Hepatocyte (in vitro differentiated cells): ENCODE measurements around the gene RUNDC3A. TPM values are rescaled to one million over a fixed set of nuclear protein-coding genes. Genes with fewer than 3 reads are reported as not detected.
A peak's percentile ranks its signal among the peaks of the same experiment; 100 is the strongest.

Experiments
- DNase-seq: peaks from one replicate; pipeline ENCODE4 v3.0.0-alpha.2; 2016; ENCODE audit warnings: low spot score
- H2AFZ ChIP-seq: fragments of 200-600 bp; sonication (generic); 2 replicates; pipeline ENCODE4 v1.6.0; 2016; ENCODE audit warnings: antibody characterized with exemption, mild to moderate bottlenecking
- H3K27ac ChIP-seq: fragments of 200-600 bp; sonication (generic); 2 replicates; pipeline ENCODE4 v1.5.1; 2016; ENCODE audit warnings: mild to moderate bottlenecking
- H3K27me3 ChIP-seq: fragments of 200-600 bp; sonication (generic); 2 replicates; pipeline ENCODE4 v1.6.1; 2016
- H3K36me3 ChIP-seq: fragments of 200-600 bp; sonication (generic); replicated peaks from 2 replicates; pipeline ENCODE4 v1.5.1; 2016; ENCODE audit warnings: low read depth; ENCODE audit not compliant: insufficient read depth
- H3K4me1 ChIP-seq: fragments of 200-600 bp; sonication (generic); 2 replicates; pipeline ENCODE4 v1.5.1; 2016; ENCODE audit warnings: mild to moderate bottlenecking, moderate library complexity; ENCODE audit not compliant: insufficient read depth
- H3K4me2 ChIP-seq: fragments of 200-600 bp; sonication (generic); 2 replicates; pipeline ENCODE4 v1.6.0; 2016
- H3K4me3 ChIP-seq: fragments of 200-600 bp; sonication (generic); 2 replicates; pipeline ENCODE4 v1.5.1; 2016; ENCODE audit warnings: mild to moderate bottlenecking
- H3K79me2 ChIP-seq: fragments of 200-600 bp; sonication (generic); 2 replicates; pipeline ENCODE4 v1.6.0; 2017; ENCODE audit warnings: mild to moderate bottlenecking
- H3K9me2 ChIP-seq: fragments of 200-600 bp; sonication (generic); replicated peaks from 2 replicates; pipeline ENCODE4 v1.6.0; 2017; ENCODE audit warnings: mild to moderate bottlenecking; ENCODE audit not compliant: insufficient read depth
- H3K9me3 ChIP-seq: fragments of 200-600 bp; sonication (generic); 2 replicates; pipeline ENCODE4 v1.5.1; 2016; ENCODE audit warnings: low read depth, mild to moderate bottlenecking
- H4K20me1 ChIP-seq: fragments of 200-600 bp; sonication (generic); 2 replicates; pipeline ENCODE4 v1.6.0; 2016; ENCODE audit warnings: mild to moderate bottlenecking; ENCODE audit not compliant: insufficient read depth, poor library complexity, severe bottlenecking
- CTCF ChIP-seq: fragments of 200-600 bp; sonication (generic); IDR thresholded peaks from 2 replicates; pipeline ENCODE4 v1.5.1; 2016; ENCODE audit warnings: antibody characterized with exemption, mild to moderate bottlenecking; ENCODE audit not compliant: poor library complexity
- EZH2 ChIP-seq: fragments of 200-600 bp; sonication (generic); IDR thresholded peaks from 2 replicates; pipeline ENCODE4 v1.6.1; 2016; ENCODE audit warnings: antibody characterized with exemption, mild to moderate bottlenecking, borderline replicate concordance
- EZH2phosphoT487 ChIP-seq: fragments of 200-600 bp; sonication (generic); IDR thresholded peaks from one replicate; pipeline ENCODE4 v1.6.1; 2018; ENCODE audit warnings: antibody characterized with exemption, mild to moderate bottlenecking, low read depth, moderate library complexity; ENCODE audit not compliant: unreplicated experiment, severe bottlenecking
- whole genome bisulfite sequencing: methylation state at CpG from one replicate; pipeline ENCODE4 v1.1.6; 2016; ENCODE audit warnings: low lambda C conversion rate; ENCODE audit errors: missing lambda C conversion rate; 5-methylcytosine and 5-hydroxymethylcytosine counted together
- polyA plus RNA-seq: library from polyadenylated mRNA; unstranded; fragments of >200 nt; fragmentation: Nextera tagmentation; extraction: Ambion mirVana; gene quantifications from 2 replicates; pipeline ENCODE4 v1.2.1, GENCODE V29; 2016
- total RNA-seq: library from RNA; depleted of rRNA; stranded (reverse); fragments of >200 nt; gene quantifications from 2 replicates; pipeline ENCODE4 v1.2.3, GENCODE V29; 2014

The RUNDC3A gene
- total and polyA plus RNA-seq, 2 experiments from 2014 or later: 0.40 to 2.1 TPM

GRCh38 chr17:44331249-44331760, 22.9 kb downstream of the RUNDC3A start:
- no peak overlapping the region for H3K27ac ChIP-seq
- H3K79me2 ChIP-seq: no peaks in the 10 kb centered on the region
- H3K4me2 ChIP-seq: no peak overlapping the region
- H3K27me3 ChIP-seq: no peaks in the 10 kb centered on the region
- 13% methylated on average over 7 of the region's 7 CpGs for WGBS
- peak; percentile 91 for DNase-seq
- TF ChIP-seq EZH2phosphoT487: no peak
- peak; percentile 73 for TF ChIP-seq CTCF
- H3K9me2 ChIP-seq: no peaks in the 10 kb centered on the region
- H2AFZ ChIP-seq: no peak overlapping the region
- peaks cover 1% of the 10 kb centered on the region for H3K4me1 ChIP-seq
- H3K9me3 ChIP-seq: no peaks in the 10 kb centered on the region
- no peaks in the 10 kb centered on the region for H4K20me1 ChIP-seq
- H3K4me3 ChIP-seq: no peak overlapping the region
- H3K36me3 ChIP-seq: no peaks in the 10 kb centered on the region

- Histone ChIP-seq H3K4me3 (no peak overlapping the region), H2AFZ (no peak overlapping the region), H4K20me1 (no peaks in the 10 kb centered on the region), H3K4me1 (no peaks in the 10 kb centered on the region), H3K27ac (no peak overlapping the region), H3K36me3 (no peaks in the 10 kb centered on the region), H3K9me2 (no peaks in the 10 kb centered on the region), H3K4me2 (no peak overlapping the region), H3K79me2 (no peaks in the 10 kb centered on the region), H3K9me3 (no peaks in the 10 kb centered on the region), H3K27me3 (no peaks in the 10 kb centered on the region)
- WGBS: 79% methylated on average over 5 of the region's 5 CpGs
- TF ChIP-seq EZH2phosphoT487 (no peak), CTCF (no peak), EZH2 (no peak)
- no peak for DNase-seq
Observed at GRCh38 chr17:44333371-44333770, 25.0 kb downstream of the RUNDC3A start.

- no peak overlapping the region for H3K4me3 ChIP-seq
- H3K79me2 ChIP-seq: no peaks in the 10 kb centered on the region
- WGBS: 71% methylated on average over 2 of the region's 2 CpGs
- H3K27ac ChIP-seq: no peak overlapping the region
- no peaks in the 10 kb centered on the region for H3K4me1 ChIP-seq
- DNase-seq: no peak
- no peak overlapping the region for H2AFZ ChIP-seq
- no peaks in the 10 kb centered on the region for H4K20me1 ChIP-seq
- no peak for TF ChIP-seq EZH2phosphoT487
- no peak for TF ChIP-seq CTCF
- no peak for TF ChIP-seq EZH2
- no peaks in the 10 kb centered on the region for H3K27me3 ChIP-seq
- H3K9me2 ChIP-seq: no peaks in the 10 kb centered on the region
- H3K9me3 ChIP-seq: no peaks in the 10 kb centered on the region
- no peaks in the 10 kb centered on the region for H3K36me3 ChIP-seq
- H3K4me2 ChIP-seq: no peak overlapping the region
Observed at GRCh38 chr17:44334315-44334714, 25.9 kb downstream of the RUNDC3A start.

- H3K4me1 ChIP-seq: no peaks in the 10 kb centered on the region
- H2AFZ ChIP-seq: no peak overlapping the region
- H3K9me2 ChIP-seq: no peaks in the 10 kb centered on the region
- no peaks in the 10 kb centered on the region for H3K79me2 ChIP-seq
- H4K20me1 ChIP-seq: no peaks in the 10 kb centered on the region
- WGBS: 54% methylated on average over 3 of the region's 3 CpGs
- no peak overlapping the region for H3K27ac ChIP-seq
- TF ChIP-seq EZH2 (no peak), EZH2phosphoT487 (no peak), CTCF (no peak)
- H3K9me3 ChIP-seq: no peaks in the 10 kb centered on the region
- H3K4me2 ChIP-seq: no peak overlapping the region
- H3K4me3 ChIP-seq: no peak overlapping the region
- no peaks in the 10 kb centered on the region for H3K27me3 ChIP-seq
- H3K36me3 ChIP-seq: no peaks in the 10 kb centered on the region
- no peak for DNase-seq
Observed at GRCh38 chr17:44334727-44335126, 26.3 kb downstream of the RUNDC3A start.
